Trophoblast cell (in vitro differentiated cells and primary cell): ENCODE data around the gene PAQR8.

Experiments used
- DNase-seq, 2 donors: peaks; one replicate each; pipeline ENCODE4 v3.0.0-alpha.2; 2016
- H2AFZ ChIP-seq: 2 replicates; pipeline ENCODE4 v1.6.1; 2013; ENCODE audit warnings: low read length, moderate library complexity, mild to moderate bottlenecking; ENCODE audit not compliant: insufficient read depth, poor library complexity
- H2AK5ac ChIP-seq: 2 replicates; pipeline ENCODE4 v1.6.1; 2013; ENCODE audit warnings: mild to moderate bottlenecking, low read length
- H2BK120ac ChIP-seq: 2 replicates; pipeline ENCODE4 v1.6.1; 2013; ENCODE audit warnings: low read length, mild to moderate bottlenecking, moderate library complexity; ENCODE audit not compliant: insufficient read depth, poor library complexity
- H2BK12ac ChIP-seq: 2 replicates; pipeline ENCODE4 v1.6.1; 2013; ENCODE audit warnings: mild to moderate bottlenecking, low read length, moderate library complexity
- H2BK5ac ChIP-seq: 2 replicates; pipeline ENCODE4 v1.6.1; 2013; ENCODE audit warnings: low read length, low read depth, moderate library complexity, mild to moderate bottlenecking; ENCODE audit not compliant: poor library complexity
- H3K14ac ChIP-seq: 2 replicates; pipeline ENCODE4 v1.6.1; 2013; ENCODE audit warnings: mild to moderate bottlenecking, low read length
- H3K18ac ChIP-seq: 2 replicates; pipeline ENCODE4 v1.6.1; 2013; ENCODE audit warnings: mild to moderate bottlenecking, low read length
- H3K23ac ChIP-seq: 2 replicates; pipeline ENCODE4 v1.6.1; 2013; ENCODE audit warnings: low read length
- H3K27ac ChIP-seq: 2 replicates; pipeline ENCODE4 v1.5.1; 2013; ENCODE audit warnings: low read depth, mild to moderate bottlenecking, inconsistent platforms, low read length, moderate library complexity
- H3K27me3 ChIP-seq: 2 replicates; pipeline ENCODE4 v1.6.1; 2013; ENCODE audit warnings: inconsistent platforms, mild to moderate bottlenecking, low read length, moderate library complexity; ENCODE audit not compliant: insufficient read depth
- H3K36me3 ChIP-seq, 2 experiments: 1 replicate in 1 of 2; 2 replicates in 1 of 2; pipeline ENCODE4 v1.6.1; 2013; ENCODE audit warnings: low read length in 2 of 2, mild to moderate bottlenecking in 2 of 2, moderate library complexity in 1 of 2; ENCODE audit not compliant: insufficient read depth in 2 of 2, control insufficient read depth in 1 of 2
- H3K4ac ChIP-seq: 2 replicates; pipeline ENCODE4 v1.6.1; 2013; ENCODE audit warnings: low read depth, mild to moderate bottlenecking, low read length, moderate library complexity
- H3K4me1 ChIP-seq, 2 experiments: 1 replicate in 1 of 2; 2 replicates in 1 of 2; pipeline ENCODE4 v1.6.1; 2013; ENCODE audit warnings: low read length in 2 of 2, mild to moderate bottlenecking in 2 of 2, moderate library complexity in 1 of 2; ENCODE audit not compliant: insufficient read depth in 2 of 2, control insufficient read depth in 1 of 2
- H3K4me2 ChIP-seq: 2 replicates; pipeline ENCODE4 v1.6.1; 2013; ENCODE audit warnings: inconsistent platforms, mild to moderate bottlenecking, low read length, moderate library complexity
- H3K4me3 ChIP-seq: 2 replicates; pipeline ENCODE4 v1.5.1; 2013; ENCODE audit warnings: mild to moderate bottlenecking, low read depth, low read length, inconsistent platforms
- H3K79me1 ChIP-seq: one replicate; pipeline ENCODE4 v1.6.1; 2013; ENCODE audit warnings: low read length
- H3K79me2 ChIP-seq: 2 replicates; pipeline ENCODE4 v1.6.1; 2013; ENCODE audit warnings: low read length, mild to moderate bottlenecking; ENCODE audit not compliant: control insufficient read depth, insufficient read depth, poor library complexity
- H3K9ac ChIP-seq: 2 replicates; pipeline ENCODE4 v1.6.1; 2013; ENCODE audit warnings: mild to moderate bottlenecking, low read length
- H3K9me3 ChIP-seq: 2 replicates; pipeline ENCODE4 v1.6.1; 2013; ENCODE audit warnings: low read depth, mild to moderate bottlenecking, control low read depth, inconsistent platforms, low read length; ENCODE audit not compliant: insufficient read depth
- H4K12ac ChIP-seq: 2 replicates; pipeline ENCODE4 v1.6.1; 2013; ENCODE audit warnings: low read depth, mild to moderate bottlenecking, low read length, moderate library complexity
- H4K8ac ChIP-seq: 2 replicates; pipeline ENCODE4 v1.6.1; 2013; ENCODE audit warnings: low read depth, mild to moderate bottlenecking, low read length, moderate library complexity
- H4K91ac ChIP-seq: one replicate; pipeline ENCODE4 v1.6.1; 2013; ENCODE audit warnings: low read depth, mild to moderate bottlenecking, low read length, moderate library complexity
- WGBS: extraction: QIAGEN DNeasy Blood & Tissue Kit; methylation state at CpG from one replicate; pipeline ENCODE4 v1.1.7; 2013; ENCODE audit warnings: missing lambda C conversion rate; ENCODE audit not compliant: insufficient read length, insufficient coverage; ENCODE audit errors: extremely low coverage; 5-methylcytosine and 5-hydroxymethylcytosine counted together

Gene PAQR8

DNA sequence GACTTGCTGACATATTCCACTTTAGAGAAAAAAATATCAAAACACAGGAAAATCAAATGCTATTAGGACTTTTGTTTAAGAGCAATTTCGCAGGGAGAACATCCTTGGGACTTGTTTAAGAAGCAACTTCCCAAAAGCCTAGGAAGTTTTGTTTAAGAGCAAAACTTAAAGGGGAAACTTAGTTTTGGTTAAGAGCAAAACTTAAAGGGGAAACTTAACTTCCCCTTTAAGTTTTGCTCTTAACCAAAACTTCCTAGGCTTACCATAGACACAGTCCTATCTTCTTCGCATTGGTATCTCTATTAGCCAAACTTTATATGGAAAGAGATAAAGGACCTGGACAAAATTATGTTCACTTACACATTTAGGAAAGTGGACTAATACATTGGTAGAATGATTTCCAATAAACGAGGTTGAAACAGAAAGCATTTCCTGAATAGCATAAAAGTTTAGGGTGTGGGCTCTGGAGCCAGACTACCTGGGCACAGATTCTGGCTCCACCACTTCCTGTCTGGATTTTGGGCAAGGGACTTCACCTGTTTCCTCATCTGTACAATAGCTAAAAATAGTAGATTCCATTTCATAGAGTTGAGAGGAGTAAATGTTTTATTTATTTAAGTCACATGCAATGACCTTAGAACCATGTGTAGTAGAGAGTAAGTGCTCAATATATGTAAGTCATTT, 15.7 kb downstream of the PAQR8 start:
- H3K27ac ChIP-seq = no peak overlapping the region
- H3K23ac ChIP-seq = no peak overlapping the region
- H2AFZ ChIP-seq = no peak overlapping the region
- H2AK5ac ChIP-seq = no peak overlapping the region
- H3K36me3 ChIP-seq = peaks cover 10 to 24% of the 10 kb centered on the region in 2 experiments
- no peak overlapping the region for H3K9ac ChIP-seq
- H3K4me2 ChIP-seq = no peak overlapping the region
- H4K12ac ChIP-seq = no peak overlapping the region
- H3K14ac ChIP-seq = no peak overlapping the region
- H3K9me3 ChIP-seq = no peaks in the 10 kb centered on the region
- H2BK5ac ChIP-seq = no peak overlapping the region
- no peak overlapping the region for H3K18ac ChIP-seq
- no peak overlapping the region for H4K91ac ChIP-seq
- no peaks in the 10 kb centered on the region for H3K79me1 ChIP-seq
- H2BK12ac ChIP-seq = no peak overlapping the region
- no peak for DNase-seq
- peaks cover 4% of the 10 kb centered on the region for H3K79me2 ChIP-seq
- H3K4ac ChIP-seq = no peak overlapping the region
- H2BK120ac ChIP-seq = no peak overlapping the region
- no peaks in the 10 kb centered on the region for H3K27me3 ChIP-seq
- no CpG with 5 or more reads among the region's 3 CpGs for WGBS
- no peak overlapping the region for H4K8ac ChIP-seq
- H3K4me3 ChIP-seq = no peak overlapping the region
- peaks cover 0 to 2% of the 10 kb centered on the region in 2 experiments for H3K4me1 ChIP-seq

DNA sequence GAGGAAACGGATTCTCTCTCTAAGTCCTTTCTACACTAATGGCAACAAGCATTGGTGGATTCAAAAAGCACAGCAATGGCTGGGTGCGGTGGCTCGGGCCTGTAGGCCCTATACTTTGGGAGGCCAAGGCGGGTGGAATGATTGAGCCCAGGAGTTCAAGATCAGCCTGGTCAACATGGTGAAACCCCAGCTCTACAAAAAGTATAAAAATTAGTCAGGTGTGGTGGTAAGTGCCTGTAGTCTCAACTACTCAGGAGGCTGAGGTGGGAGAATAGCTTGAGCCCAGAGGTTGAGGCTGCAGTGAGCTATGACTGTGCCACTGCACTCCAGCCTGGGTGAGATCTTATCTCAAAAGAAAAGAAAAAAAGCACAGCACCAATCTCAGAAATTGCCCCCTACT, 19.3 kb downstream of the PAQR8 start:
- Histone ChIP-seq H2BK120ac (no peak overlapping the region), H2AK5ac (no peak overlapping the region), H3K79me2 (no peaks in the 10 kb centered on the region), H3K4me2 (no peak overlapping the region), H3K9me3 (no peaks in the 10 kb centered on the region), H3K4ac (no peak overlapping the region), H3K4me1 (no peaks in the 10 kb centered on the region), H3K14ac (no peak overlapping the region), H3K36me3 (peaks cover 9 to 14% of the 10 kb centered on the region in 2 experiments), H3K27me3 (no peaks in the 10 kb centered on the region), H3K23ac (no peak overlapping the region), H3K27ac (no peak overlapping the region), H3K9ac (no peak overlapping the region), H2AFZ (no peak overlapping the region), H4K12ac (no peak overlapping the region), H4K8ac (no peak overlapping the region), H2BK5ac (no peak overlapping the region), H3K79me1 (no peaks in the 10 kb centered on the region), H2BK12ac (no peak overlapping the region), H3K4me3 (no peak overlapping the region), H4K91ac (no peak overlapping the region), H3K18ac (no peak overlapping the region)
- DNase-seq = no peak
- WGBS = no CpG with 5 or more reads among the region's 4 CpGs

DNA sequence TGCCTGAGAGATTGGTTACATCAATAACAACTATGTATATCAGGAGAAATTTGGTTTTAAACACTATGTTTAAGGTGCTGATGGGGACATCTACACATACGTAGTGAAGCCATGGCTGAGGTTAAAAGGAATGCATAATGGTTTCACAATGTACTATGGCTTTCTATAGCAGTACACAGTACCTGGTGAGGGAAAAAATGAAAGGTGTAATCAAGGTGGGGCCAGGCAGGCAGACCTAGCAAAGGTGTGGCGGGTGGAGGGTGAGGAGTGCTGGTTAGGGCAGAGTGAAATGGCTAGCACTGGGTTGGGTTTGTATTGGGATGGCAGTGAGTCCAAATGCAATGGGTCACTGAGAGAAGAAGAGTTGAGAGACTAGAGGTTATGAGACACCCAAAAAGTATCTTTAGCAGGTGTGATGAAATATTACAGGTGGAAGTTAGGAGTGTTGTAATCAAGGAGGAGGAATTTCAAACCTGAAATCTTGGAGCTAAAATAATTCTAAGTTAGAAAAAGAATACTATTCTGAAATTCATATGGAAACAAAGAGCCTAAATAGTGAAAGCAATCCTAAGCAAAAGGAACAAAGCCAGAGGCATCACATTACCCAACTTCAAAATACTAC, 22.3 kb downstream of the PAQR8 start:
- Histone ChIP-seq H3K36me3 (peaks cover 12 to 17% of the 10 kb centered on the region in 2 experiments), H3K4me3 (no peak overlapping the region), H4K12ac (no peak overlapping the region)

DNA sequence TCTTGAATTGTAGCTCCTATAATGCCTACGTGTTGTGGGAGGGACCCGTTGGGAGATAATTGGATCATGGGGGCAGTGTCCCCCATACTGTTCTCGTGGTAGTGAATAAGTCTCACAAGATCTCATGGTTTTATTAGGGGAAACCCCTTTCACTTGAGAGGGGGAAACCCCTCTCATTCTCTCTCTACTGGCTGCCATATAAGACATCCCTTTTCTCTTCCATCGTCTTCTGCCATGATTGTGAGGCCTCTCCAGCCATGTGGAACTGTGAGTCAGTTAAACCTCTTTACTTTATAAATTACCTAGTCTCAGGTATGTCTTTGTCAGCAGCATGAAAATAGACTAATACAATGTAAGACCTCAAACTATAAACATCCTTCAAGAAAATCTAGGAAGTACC, 23.1 kb downstream of the PAQR8 start:
- no peak overlapping the region for H2BK5ac ChIP-seq
- no peak overlapping the region for H4K12ac ChIP-seq
- no peak overlapping the region for H3K27ac ChIP-seq
- no peak overlapping the region for H3K9ac ChIP-seq
- H2BK120ac ChIP-seq = no peak overlapping the region
- H3K79me1 ChIP-seq = no peaks in the 10 kb centered on the region
- H3K4me1 ChIP-seq = no peaks in the 10 kb centered on the region
- H3K27me3 ChIP-seq = no peaks in the 10 kb centered on the region
- H4K91ac ChIP-seq = no peak overlapping the region
- peaks cover 12 to 17% of the 10 kb centered on the region in 2 experiments for H3K36me3 ChIP-seq
- no peak overlapping the region for H4K8ac ChIP-seq
- no peak overlapping the region for H3K18ac ChIP-seq
- no peak overlapping the region for H3K4me3 ChIP-seq
- DNase-seq = no peak
- H3K23ac ChIP-seq = no peak overlapping the region
- H3K14ac ChIP-seq = no peak overlapping the region
- H3K9me3 ChIP-seq = no peaks in the 10 kb centered on the region
- no peaks in the 10 kb centered on the region for H3K79me2 ChIP-seq
- no peak overlapping the region for H3K4me2 ChIP-seq
- no peak overlapping the region for H2AK5ac ChIP-seq
- no peak overlapping the region for H2BK12ac ChIP-seq
- WGBS = no CpG with 5 or more reads among the region's 4 CpGs
- H3K4ac ChIP-seq = no peak overlapping the region
- H2AFZ ChIP-seq = no peak overlapping the region

More for the DNA sequence above, 22.3 kb downstream of the PAQR8 start:
- Histone ChIP-seq H2BK5ac (no peak overlapping the region), H3K4ac (no peak overlapping the region), H3K79me1 (no peaks in the 10 kb centered on the region), H3K18ac (no peak overlapping the region), H2BK120ac (no peak overlapping the region), H3K14ac (no peak overlapping the region), H4K91ac (no peak overlapping the region), H2AK5ac (no peak overlapping the region), H3K4me1 (no peaks in the 10 kb centered on the region), H3K4me2 (no peak overlapping the region), H3K79me2 (no peaks in the 10 kb centered on the region), H3K23ac (no peak overlapping the region), H4K8ac (no peak overlapping the region), H3K27me3 (no peaks in the 10 kb centered on the region), H3K9ac (no peak overlapping the region), H3K9me3 (no peaks in the 10 kb centered on the region), H2AFZ (no peak overlapping the region), H3K27ac (no peak overlapping the region), H2BK12ac (no peak overlapping the region)
- peak in 1 of 2 donors; percentile 61 for DNase-seq
- WGBS = no CpG with 5 or more reads among the region's 2 CpGs
